ENCODE measurements around the gene FAM151A. TPM values are rescaled to one million over a fixed set of nuclear protein-coding genes. Genes with fewer than 3 reads are reported as not detected.

FAM151A gene
- total RNA-seq, 1 donor from 2014 or later = not detected

GRCh38 chr1:54608566-54609230 lies 14.6 kb downstream of the FAM151A start:
- no peak overlapping the region for H3K4me3 ChIP-seq (ENCODE audit: low read depth, low read length)
- H3K36me3 ChIP-seq (ENCODE audit: control insufficient read depth, insufficient read depth, low read length) = no peaks in the 10 kb centered on the region
- TF ChIP-seq CTCF (IDR thresholded peaks at IDR 0.05; ENCODE audit: insufficient read depth, low read length, severe bottlenecking) = no peak
- FAIRE-seq (peak; percentile 77), DNase-seq (ENCODE audit: low read depth) (no peak)
- no peaks in the 10 kb centered on the region for H3K27me3 ChIP-seq (ENCODE audit: control insufficient read depth, insufficient read depth, low read length)

GRCh38 chr1:54607821-54608565 lies 15.3 kb downstream of the FAM151A start:
- H3K27me3 ChIP-seq (ENCODE audit: control insufficient read depth, insufficient read depth, low read length) = no peaks in the 10 kb centered on the region
- TF ChIP-seq CTCF (IDR thresholded peaks at IDR 0.05; ENCODE audit: insufficient read depth, low read length, severe bottlenecking) = no peak
- FAIRE-seq = peak; percentile 13
- H3K4me3 ChIP-seq (ENCODE audit: low read depth, low read length) = no peak overlapping the region
- no peaks in the 10 kb centered on the region for H3K36me3 ChIP-seq (ENCODE audit: control insufficient read depth, insufficient read depth, low read length)
- no peak for DNase-seq (ENCODE audit: low read depth)

- Histone ChIP-seq H3K4me3 (ENCODE audit: low read depth, low read length) (no peak overlapping the region), H3K27me3 (ENCODE audit: control insufficient read depth, insufficient read depth, low read length) (no peaks in the 10 kb centered on the region), H3K36me3 (ENCODE audit: control insufficient read depth, insufficient read depth, low read length) (no peaks in the 10 kb centered on the region)
- peak; percentile 43 for FAIRE-seq
- no peak for TF ChIP-seq CTCF (IDR thresholded peaks at IDR 0.05; ENCODE audit: insufficient read depth, low read length, severe bottlenecking)
- DNase-seq (ENCODE audit: low read depth) = no peak
Measured at GRCh38 chr1:54606990-54607325, 16.4 kb downstream of the FAM151A start.

GRCh38 chr1:54606096-54606989 lies 17.0 kb downstream of the FAM151A start:
- no peak for TF ChIP-seq CTCF (IDR thresholded peaks at IDR 0.05; ENCODE audit: insufficient read depth, low read length, severe bottlenecking)
- Histone ChIP-seq H3K27me3 (ENCODE audit: control insufficient read depth, insufficient read depth, low read length) (no peaks in the 10 kb centered on the region), H3K36me3 (ENCODE audit: control insufficient read depth, insufficient read depth, low read length) (no peaks in the 10 kb centered on the region), H3K4me3 (ENCODE audit: low read depth, low read length) (no peak overlapping the region)
- peak; percentile 62 for FAIRE-seq
- no peak for DNase-seq (ENCODE audit: low read depth)

- no peaks in the 10 kb centered on the region for H3K36me3 ChIP-seq (ENCODE audit: control insufficient read depth, insufficient read depth, low read length)
- TF ChIP-seq CTCF (IDR thresholded peaks at IDR 0.05; ENCODE audit: insufficient read depth, low read length, severe bottlenecking) = no peak
- no peaks in the 10 kb centered on the region for H3K27me3 ChIP-seq (ENCODE audit: control insufficient read depth, insufficient read depth, low read length)
- no peak overlapping the region for H3K4me3 ChIP-seq (ENCODE audit: low read depth, low read length)
- FAIRE-seq = peak; percentile 47
- DNase-seq (ENCODE audit: low read depth) = peak; percentile 66
Measured at GRCh38 chr1:54604572-54605370, 18.6 kb downstream of the FAM151A start.

All from bronchial epithelial cell (primary cell).